Stimulated activated CD4-positive, alpha-beta T cell treated with anti-CD3 and anti-CD28 coated beads, TNF-alpha, amount 100 ng/mL, for 4 hours (primary cell): ENCODE data around the gene ZNF507.
"Not testable (repeated sequence)": the region's sequence is repeated elsewhere in the genome, so short reads cannot be mapped to it uniquely, and the experiment has no call there.

Experiments
- DNase-seq, 3 experiments: peaks; one replicate each; pipeline ENCODE4 v3.0.0-alpha.2; 2020; ENCODE audit warnings: low read depth in 3 of 3

ZNF507 gene

DNA sequence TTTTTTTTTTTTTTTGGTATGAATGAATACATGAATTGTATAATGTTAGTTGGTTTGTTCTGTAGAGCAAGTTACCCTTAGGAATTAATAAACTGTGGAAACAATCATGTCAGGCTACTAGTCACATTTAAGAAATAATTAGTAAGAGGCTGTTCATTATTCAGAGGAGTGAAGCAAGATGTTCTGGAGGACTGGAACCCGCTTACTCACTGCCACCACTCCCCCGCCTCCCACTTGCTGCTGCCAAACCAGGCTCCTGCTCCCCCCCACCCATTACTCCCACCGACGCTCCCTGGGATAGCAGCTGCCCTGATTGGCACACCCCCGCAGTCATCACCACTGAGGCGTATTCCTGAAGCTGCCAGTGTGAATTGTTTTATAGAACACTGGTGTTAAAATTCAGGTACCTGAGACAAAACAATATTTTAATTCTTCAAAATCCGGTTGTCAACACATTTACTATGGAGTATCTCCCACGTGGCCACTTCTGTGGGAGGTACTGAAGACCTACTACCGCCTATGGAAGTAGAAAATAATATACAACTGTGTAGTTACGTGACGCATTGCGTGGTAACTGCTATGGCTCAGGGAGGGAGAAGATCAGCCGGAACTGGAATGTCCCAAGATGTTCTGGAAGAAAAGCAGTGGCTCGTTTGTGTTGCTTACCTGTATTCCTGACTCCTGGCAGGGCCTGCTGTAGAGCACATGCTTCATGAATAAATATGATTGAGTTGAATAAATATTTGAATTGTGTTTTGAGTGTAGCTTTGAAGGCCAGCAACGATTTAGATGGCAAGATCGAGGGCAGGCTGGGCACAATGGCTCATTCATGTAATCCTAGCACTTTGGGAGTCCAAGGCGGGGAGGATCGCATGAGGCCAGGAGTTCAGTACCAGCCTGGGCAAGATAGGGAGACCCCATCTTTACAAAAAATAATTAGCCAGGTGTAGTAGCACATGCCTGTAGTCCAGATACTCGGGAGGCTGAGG is 61.9 kb downstream of the ZNF507 start:
- no peak for DNase-seq

DNA sequence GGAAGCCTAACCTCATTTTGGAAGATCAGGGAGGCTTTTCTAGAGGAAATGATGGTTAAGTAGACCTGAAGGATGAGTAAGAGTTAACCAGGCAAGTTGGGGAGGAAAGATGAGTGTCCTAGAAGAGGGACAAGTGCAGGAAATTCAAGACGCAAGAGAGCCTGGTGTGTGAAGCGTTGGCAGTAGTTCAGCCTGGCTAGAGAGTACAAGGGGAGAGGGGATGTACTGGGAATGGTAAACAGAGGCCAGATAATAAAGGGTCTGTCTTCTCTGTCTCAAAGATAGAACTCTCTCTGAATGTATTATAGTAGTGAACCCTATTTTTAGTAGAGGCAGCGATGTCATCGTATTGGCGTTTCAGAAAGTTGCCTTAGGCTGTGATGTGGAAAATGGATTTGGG is 69.8 kb downstream of the ZNF507 start:
- no peak for DNase-seq

GRCh38 chr19:32415669-32416068 is 70.3 kb downstream of the ZNF507 start:
- no peak for DNase-seq

GRCh38 chr19:32416749-32417456 is 71.5 kb downstream of the ZNF507 start:
- no peak for DNase-seq

- DNase-seq = no peak
Measured at GRCh38 chr19:32418155-32418554, 72.7 kb downstream of the ZNF507 start.

DNA sequence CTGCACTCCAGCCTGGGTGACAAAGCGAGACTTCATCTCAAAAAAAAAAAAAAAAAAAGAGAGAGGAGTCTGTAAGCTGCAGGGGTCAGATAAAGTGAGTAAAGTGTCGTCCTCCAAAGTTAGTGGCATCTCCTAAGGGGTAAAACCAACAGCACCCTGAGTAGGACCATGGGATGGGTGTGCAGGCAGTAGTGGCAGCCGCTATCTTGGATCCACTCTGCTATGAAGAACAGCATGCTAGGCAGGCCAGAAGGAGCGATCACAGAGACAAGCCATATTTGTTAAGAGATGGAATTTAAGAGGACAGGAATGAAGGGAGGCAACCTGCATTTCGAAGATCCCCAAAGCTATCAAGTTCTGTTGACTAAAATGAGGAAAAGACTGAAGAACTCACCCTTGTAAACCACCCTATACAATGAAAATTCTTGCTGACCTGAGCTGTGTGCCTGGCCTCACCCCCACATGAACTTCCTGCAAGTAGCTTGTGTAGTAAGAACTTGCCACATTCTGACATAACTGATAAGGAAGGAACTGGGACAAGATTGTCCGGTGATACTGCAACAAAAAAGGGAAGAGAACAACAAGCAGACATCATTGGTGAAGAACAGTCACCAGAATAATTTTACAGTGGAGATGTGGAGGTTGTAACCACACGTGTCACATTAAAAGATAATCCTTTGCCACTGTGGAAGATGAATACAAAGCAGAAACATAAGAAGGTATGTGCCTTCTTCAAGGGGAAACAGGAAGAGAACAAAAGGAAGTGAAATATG is 76.4 kb downstream of the ZNF507 start:
- no peak for DNase-seq

- DNase-seq = no peak
Measured at GRCh38 chr19:32422435-32422834, 77.0 kb downstream of the ZNF507 start.

DNA sequence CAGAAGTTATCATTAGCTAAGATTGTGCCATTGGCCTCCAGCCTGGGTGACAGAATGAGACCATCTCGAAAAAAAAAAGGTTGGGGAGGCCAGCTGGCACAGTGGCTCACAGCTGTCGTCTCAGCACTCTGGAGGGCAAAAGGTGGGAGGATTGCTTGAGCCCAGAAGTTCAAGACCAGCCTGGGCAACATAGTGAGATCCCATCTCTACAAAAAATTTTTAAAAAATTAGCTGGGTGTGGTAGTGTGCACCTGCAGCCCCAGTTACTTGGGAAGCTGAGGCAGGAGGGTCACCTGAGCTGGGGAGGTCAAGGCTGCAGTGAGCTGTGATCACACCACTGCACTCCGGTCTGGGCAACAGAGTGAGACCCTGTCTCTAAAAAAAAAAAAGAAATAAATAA is 78.5 kb downstream of the ZNF507 start:
- not testable (repeated sequence) for DNase-seq

DNA sequence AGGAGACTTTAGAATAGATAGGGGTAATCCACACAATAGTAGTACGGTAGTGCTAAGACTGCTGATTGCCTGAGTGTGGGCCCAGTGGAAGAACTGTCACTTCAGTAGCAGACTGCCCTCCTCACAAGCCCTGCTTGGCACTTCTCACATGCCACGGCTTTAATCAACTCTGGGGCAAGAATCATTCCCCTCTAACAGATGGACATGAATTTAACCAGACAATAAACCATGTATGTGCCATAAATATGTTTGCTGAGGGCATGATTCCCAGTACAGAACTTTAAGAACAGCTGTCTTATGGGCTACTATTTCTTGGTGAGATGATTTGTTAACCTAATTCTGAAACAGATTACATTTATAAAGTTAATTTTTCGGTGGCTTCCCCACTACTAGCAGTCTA is 82.1 kb downstream of the ZNF507 start:
- no peak for DNase-seq

DNA sequence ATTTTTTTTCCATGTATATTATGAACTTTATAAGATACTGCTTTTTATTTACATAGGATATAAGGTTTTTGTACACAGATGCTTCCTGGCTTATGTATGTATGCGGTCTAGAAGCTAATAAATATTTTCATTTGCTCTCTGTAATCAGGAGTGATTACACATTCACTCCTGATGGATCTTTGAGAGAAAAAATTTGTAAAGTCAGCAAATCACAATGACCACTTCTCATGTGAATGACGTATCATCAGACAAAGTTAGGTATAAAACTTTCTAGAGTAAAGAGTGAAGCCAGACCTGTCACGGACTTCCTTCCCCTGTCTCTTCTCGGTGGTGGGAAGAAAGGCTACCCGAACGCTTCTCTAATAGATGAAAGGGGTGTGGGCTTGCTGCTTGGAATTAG is 91.3 kb downstream of the ZNF507 start:
- DNase-seq = no peak

DNA sequence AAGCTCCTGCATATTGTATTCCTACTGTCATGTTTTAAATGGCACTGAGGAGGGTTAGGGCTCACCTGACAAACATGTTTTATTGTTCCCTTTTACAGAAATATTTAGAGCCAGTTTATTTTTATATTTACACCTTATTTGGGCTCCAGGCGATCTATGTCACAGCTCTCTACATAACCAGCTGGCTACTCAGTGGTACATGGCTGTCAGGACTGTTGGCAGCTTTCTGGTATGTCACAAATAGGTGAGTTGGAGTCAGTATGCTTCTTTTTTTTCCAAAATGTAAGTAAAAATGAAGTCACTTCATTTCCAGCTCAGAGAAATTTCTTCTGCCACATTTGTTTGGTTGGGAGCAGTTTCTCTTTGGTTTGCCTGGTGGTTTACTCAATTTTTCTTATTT is 91.7 kb downstream of the ZNF507 start:
- no peak for DNase-seq
